ENCODE measurements around the gene PES1. TPM values are rescaled to one million over a fixed set of nuclear protein-coding genes. Genes with fewer than 3 reads are reported as not detected.

The PES1 gene
- total RNA-seq: 87.3 and 108 TPM in 2 replicates

GRCh38 chr22:30591588-30592359, at the start of gene PES1:
Gene PES1 (minus strand): TSS chr22:30591910. CDS start chr22:30591833, 77 bp downstream.

GRCh38 chr22:30635273-30636225, 43.8 kb upstream of the PES1 start, which contains the start of gene SLC35E4:
Gene SLC35E4 (plus strand): TSS chr22:30635781. CDS start chr22:30636451, 670 bp downstream.

GRCh38 chr22:30606455-30607299, 15.0 kb upstream of the PES1 start, which contains the start of gene TCN2:
Gene TCN2 (plus strand): TSS chr22:30607174. CDS start chr22:30607332, 158 bp downstream.

GRCh38 chr22:30574095-30574981, 17.4 kb downstream of the PES1 start, which contains the start of gene GAL3ST1:
Gene GAL3ST1 (minus strand): TSS chr22:30574665. CDS start chr22:30557392, 17,273 bp downstream.

GRCh38 chr22:30546616-30547015, 45.1 kb downstream of the PES1 start, which contains the start of gene SEC14L6:
Gene SEC14L6 (minus strand): TSS chr22:30546741. CDS start chr22:30546682, 59 bp downstream.

Other genes starting within 250 kb of the PES1 start
- gene SF3A1, start 235.0 kb downstream of the PES1 start, total RNA-seq: 41.1 and 54.8 TPM in 2 replicates
- gene CCDC157, start 234.9 kb downstream of the PES1 start, total RNA-seq: 2.4 TPM in 2 replicates
- gene RNF215, start 204.5 kb downstream of the PES1 start, total RNA-seq: 21.5 and 32.8 TPM in 2 replicates
- gene SEC14L2, start 194.9 kb downstream of the PES1 start, total RNA-seq: 9.8 and 28.8 TPM in 2 replicates
- 29.6 and 35.0 TPM in 2 replicates for gene MTFP1, start 166.1 kb downstream of the PES1 start, total RNA-seq
- not detected in 2 replicates for gene SEC14L3, start 119.9 kb downstream of the PES1 start, total RNA-seq
- gene SEC14L4, start 86.2 kb downstream of the PES1 start, total RNA-seq: under 0.01 TPM in 1 of 2 replicates, not detected in the other
- not detected in 2 replicates for gene SEC14L6, start 45.2 kb downstream of the PES1 start, total RNA-seq
- gene GAL3ST1, start 17.2 kb downstream of the PES1 start, total RNA-seq: not detected in 2 replicates
- 3.0 and 8.1 TPM in 2 replicates for gene TCN2, start 15.3 kb upstream of the PES1 start, total RNA-seq
- gene SLC35E4, start 43.9 kb upstream of the PES1 start, total RNA-seq: 7.2 and 18.6 TPM in 2 replicates
- gene DUSP18, start 76.0 kb upstream of the PES1 start, total RNA-seq: 11.4 and 21.8 TPM in 2 replicates
- gene OSBP2, start 103.0 kb upstream of the PES1 start, total RNA-seq: 0.22 and 2.1 TPM in 2 replicates

Measured in placental pericyte (primary cell).